ENCODE measurements around the gene TFPI2. TPM values are rescaled to one million over a fixed set of nuclear protein-coding genes. Genes with fewer than 3 reads are reported as not detected.

Gene TFPI2
- total RNA-seq, 1 donor from 2014 or later = 7.1 TPM

DNA sequence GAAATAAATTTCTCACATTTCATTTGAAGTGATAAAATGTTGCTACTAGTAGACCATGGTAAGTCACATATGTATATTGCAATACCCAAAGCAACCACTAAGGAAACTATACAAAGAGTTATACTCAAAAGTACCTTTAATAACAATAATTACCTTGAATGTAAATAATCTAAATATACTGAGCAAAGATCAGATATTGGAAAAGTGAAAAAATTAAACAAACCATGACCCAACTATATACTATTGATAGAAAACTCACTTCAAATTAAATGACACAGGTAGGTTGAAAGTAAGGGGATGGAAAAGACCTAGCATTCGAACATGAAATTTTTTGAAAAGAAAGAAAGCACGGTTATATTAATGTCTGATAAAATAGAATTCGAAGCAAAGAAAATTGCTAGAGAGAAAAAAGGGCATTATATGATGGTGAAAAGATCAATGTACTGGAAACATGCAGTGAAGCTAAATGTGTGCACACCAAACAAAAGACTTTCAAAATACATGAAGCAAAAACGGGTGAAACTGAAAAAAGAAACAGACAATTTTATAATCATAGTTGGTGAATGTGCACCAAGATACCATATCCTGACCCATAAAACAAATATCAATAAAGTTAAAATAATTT is 29.1 kb downstream of the TFPI2 start:
- ATAC-seq = no peak
- no peak for DNase-seq
- peak; percentile 29 for TF ChIP-seq CTCF (IDR thresholded peaks at IDR 0.05)

DNA sequence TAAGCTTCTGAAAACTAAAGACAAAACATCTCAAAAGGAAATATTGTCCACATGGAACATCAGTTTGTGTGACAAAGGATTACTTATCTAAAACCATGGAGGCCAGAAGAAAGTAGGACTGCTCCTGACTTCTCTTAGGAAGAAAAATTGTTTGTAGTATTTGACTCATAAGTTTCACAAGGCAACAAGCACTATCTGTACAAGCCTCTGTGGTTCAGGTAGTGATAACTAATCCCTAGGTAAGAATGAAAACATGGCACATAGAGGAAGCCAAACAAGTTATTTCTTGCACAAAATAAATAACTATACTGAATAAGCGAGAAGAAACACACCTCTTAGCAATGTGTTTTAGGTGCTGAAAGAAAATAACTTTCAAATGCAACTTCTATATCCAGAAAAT is 30.3 kb downstream of the TFPI2 start:
- DNase-seq (no peak), ATAC-seq (no peak)
- Histone ChIP-seq H3K4me1 (no peaks in the 10 kb centered on the region), H3K4me3 (no peak overlapping the region), H3K27ac (no peak overlapping the region), H3K36me3 (no peaks in the 10 kb centered on the region), H3K27me3 (no peaks in the 10 kb centered on the region), H3K9me3 (no peaks in the 10 kb centered on the region)
- no peak for TF ChIP-seq CTCF (IDR thresholded peaks at IDR 0.05)
- intact Hi-C loops (cut with DNase I) = no loop called here

More for the DNA sequence above, 29.1 kb downstream of the TFPI2 start:
- H3K4me3 ChIP-seq = no peak overlapping the region
- no peaks in the 10 kb centered on the region for H3K36me3 ChIP-seq
- intact Hi-C loops (cut with DNase I) = no loop called here
- no peaks in the 10 kb centered on the region for H3K27me3 ChIP-seq
- H3K27ac ChIP-seq = no peak overlapping the region
- H3K4me1 ChIP-seq = no peaks in the 10 kb centered on the region
- H3K9me3 ChIP-seq = no peaks in the 10 kb centered on the region

DNA sequence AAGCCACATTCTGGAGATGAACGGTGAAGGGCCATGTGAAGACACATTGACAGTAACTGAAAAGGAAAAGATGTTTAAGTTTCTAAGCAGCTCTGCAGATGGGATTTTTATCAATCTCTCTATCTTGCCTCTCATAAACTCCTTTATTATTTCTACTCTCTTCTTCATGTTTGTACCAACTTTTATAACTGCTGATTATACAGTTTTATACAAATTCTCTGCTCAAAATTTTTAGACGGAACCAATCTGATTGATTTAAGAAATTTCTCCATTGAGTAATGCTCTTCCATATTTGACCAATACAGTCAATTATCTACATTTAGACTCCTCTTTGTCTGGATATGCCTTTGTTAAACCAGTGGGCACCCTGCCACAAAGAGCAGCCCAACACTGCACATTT is 31.7 kb downstream of the TFPI2 start:
- H3K4me3 ChIP-seq = no peak overlapping the region
- H3K36me3 ChIP-seq = no peaks in the 10 kb centered on the region
- H3K9me3 ChIP-seq = no peaks in the 10 kb centered on the region
- H3K27ac ChIP-seq = no peak overlapping the region
- intact Hi-C loops (cut with DNase I) = no loop called here
- ATAC-seq (no peak), DNase-seq (no peak)
- H3K4me1 ChIP-seq = no peaks in the 10 kb centered on the region
- no peak for TF ChIP-seq CTCF (IDR thresholded peaks at IDR 0.05)
- H3K27me3 ChIP-seq = no peaks in the 10 kb centered on the region

GRCh38 chr7:93856323-93856722 is 34.2 kb downstream of the TFPI2 start:
- intact Hi-C loops (cut with DNase I) = no loop called here
- no peak overlapping the region for H3K4me3 ChIP-seq
- no peaks in the 10 kb centered on the region for H3K9me3 ChIP-seq
- ATAC-seq (no peak), DNase-seq (no peak)
- H3K4me1 ChIP-seq = no peaks in the 10 kb centered on the region
- no peaks in the 10 kb centered on the region for H3K27me3 ChIP-seq
- H3K27ac ChIP-seq = no peak overlapping the region
- no peaks in the 10 kb centered on the region for H3K36me3 ChIP-seq
- TF ChIP-seq CTCF (IDR thresholded peaks at IDR 0.05) = no peak

GRCh38 chr7:93855797-93856196 is 34.8 kb downstream of the TFPI2 start:
- intact Hi-C loops (cut with DNase I) = no loop called here
- Histone ChIP-seq H3K27me3 (no peaks in the 10 kb centered on the region), H3K4me3 (no peak overlapping the region), H3K27ac (no peak overlapping the region), H3K9me3 (no peaks in the 10 kb centered on the region), H3K4me1 (no peaks in the 10 kb centered on the region), H3K36me3 (no peaks in the 10 kb centered on the region)
- no peak for TF ChIP-seq CTCF (IDR thresholded peaks at IDR 0.05)
- no peak for DNase-seq
- no peak for ATAC-seq

- no peak for TF ChIP-seq CTCF (IDR thresholded peaks at IDR 0.05)
- H3K27ac ChIP-seq = no peak overlapping the region
- H3K4me1 ChIP-seq = no peaks in the 10 kb centered on the region
- intact Hi-C loops (cut with DNase I) = no loop called here
- DNase-seq (no peak), ATAC-seq (no peak)
- no peaks in the 10 kb centered on the region for H3K36me3 ChIP-seq
- H3K4me3 ChIP-seq = no peak overlapping the region
- no peaks in the 10 kb centered on the region for H3K9me3 ChIP-seq
- no peaks in the 10 kb centered on the region for H3K27me3 ChIP-seq
Measured at GRCh38 chr7:93854480-93854879, 36.1 kb downstream of the TFPI2 start.
